Lung (tissue), 12 donors: ENCODE results near the gene LTBP2. TPM values are rescaled to one million over a fixed set of nuclear protein-coding genes. Genes with fewer than 3 reads are reported as not detected.
"Not testable (repeated sequence)": the region's sequence is repeated elsewhere in the genome, so short reads cannot be mapped to it uniquely, and the experiment has no call there.

Experiments used
- ATAC-seq: fragments of 200-7000 bp; cut with Tn5 transposase; one replicate; pipeline ENCODE4 v1.9.1; 2020; ENCODE audit warnings: moderate number of reproducible peaks; ENCODE audit not compliant: insufficient read depth, low FRiP score
- DNase-seq, 3 donors: peaks; one replicate each; pipeline ENCODE4 v3.0.0-alpha.2; 2013 to 2017
- H3K27ac ChIP-seq, 2 donors: one replicate each; pipeline ENCODE4 v1.5.1; 2013; ENCODE audit warnings: mild to moderate bottlenecking in 2 of 2, moderate library complexity in 2 of 2, control low read depth in 1 of 2, inconsistent platforms in 1 of 2, low read depth in 1 of 2, low read length in 1 of 2
- H3K27me3 ChIP-seq, 3 donors: one replicate each; pipeline ENCODE4 v1.5.1; 2013; ENCODE audit warnings: low read length in 2 of 3; ENCODE audit not compliant: control insufficient read depth in 3 of 3, insufficient read depth in 3 of 3
- H3K36me3 ChIP-seq, 4 donors: one replicate each; pipeline ENCODE4 v1.5.1; 2013; ENCODE audit warnings: low read length in 4 of 4, mild to moderate bottlenecking in 1 of 4, moderate library complexity in 1 of 4; ENCODE audit not compliant: control insufficient read depth in 4 of 4, insufficient read depth in 4 of 4
- H3K4me1 ChIP-seq, 5 donors: one replicate each; pipeline ENCODE4 v1.5.1; 2013; ENCODE audit warnings: low read length in 5 of 5, mild to moderate bottlenecking in 2 of 5, moderate library complexity in 1 of 5; ENCODE audit not compliant: control insufficient read depth in 5 of 5, insufficient read depth in 5 of 5
- H3K4me3 ChIP-seq: one replicate; pipeline ENCODE4 v1.5.1; 2013; ENCODE audit warnings: mild to moderate bottlenecking, control low read depth, moderate library complexity
- H3K9ac ChIP-seq, 2 donors: one replicate each; pipeline ENCODE4 v1.5.1; 2013; ENCODE audit warnings: low read length in 2 of 2, control low read depth in 1 of 2; ENCODE audit not compliant: insufficient read depth in 1 of 2
- H3K9me3 ChIP-seq, 4 donors: one replicate each; pipeline ENCODE4 v1.5.1; 2013; ENCODE audit warnings: low read length in 3 of 4, mild to moderate bottlenecking in 1 of 4, moderate library complexity in 1 of 4; ENCODE audit not compliant: control insufficient read depth in 4 of 4, insufficient read depth in 3 of 4
- WGBS, 2 donors: extraction: QIAGEN DNeasy Blood & Tissue Kit; methylation state at CpG; one replicate each; pipeline ENCODE4 v1.1.7; 2013; 5-methylcytosine and 5-hydroxymethylcytosine counted together
- polyA plus RNA-seq, 2 donors: library from polyadenylated mRNA; stranded (reverse); fragments of 200-250 nt; gene quantifications; one replicate each; pipeline ENCODE4 v1.2.1, GENCODE V29; 2013
- total RNA-seq, 2 donors: library from RNA; depleted of rRNA in 1 of 2; stranded (reverse); fragments of >200 nt in 1 of 2; gene quantifications; one replicate each; pipeline ENCODE4 v1.2.1, GENCODE V29; 2014 to 2021
- TF ChIP-seq, protein P1 (sequence below): IDR thresholded peaks from 2 replicates; pipeline ENCODE4 v1.5.1; 2012; ENCODE audit warnings: mild to moderate bottlenecking; ENCODE audit errors: control extremely low read depth, extremely low read depth
- donor health status: control.
- donor health status: control.
- donor health status: Bipolar disorder and iron deficiency.
- donor health status: healthy.
- donor health status: DM: yes; HTN: yes; CAD: no.

The LTBP2 gene
- total and polyA plus RNA-seq, 4 donors, result 13.2 to 78.4 (median 25.8) TPM

DNA sequence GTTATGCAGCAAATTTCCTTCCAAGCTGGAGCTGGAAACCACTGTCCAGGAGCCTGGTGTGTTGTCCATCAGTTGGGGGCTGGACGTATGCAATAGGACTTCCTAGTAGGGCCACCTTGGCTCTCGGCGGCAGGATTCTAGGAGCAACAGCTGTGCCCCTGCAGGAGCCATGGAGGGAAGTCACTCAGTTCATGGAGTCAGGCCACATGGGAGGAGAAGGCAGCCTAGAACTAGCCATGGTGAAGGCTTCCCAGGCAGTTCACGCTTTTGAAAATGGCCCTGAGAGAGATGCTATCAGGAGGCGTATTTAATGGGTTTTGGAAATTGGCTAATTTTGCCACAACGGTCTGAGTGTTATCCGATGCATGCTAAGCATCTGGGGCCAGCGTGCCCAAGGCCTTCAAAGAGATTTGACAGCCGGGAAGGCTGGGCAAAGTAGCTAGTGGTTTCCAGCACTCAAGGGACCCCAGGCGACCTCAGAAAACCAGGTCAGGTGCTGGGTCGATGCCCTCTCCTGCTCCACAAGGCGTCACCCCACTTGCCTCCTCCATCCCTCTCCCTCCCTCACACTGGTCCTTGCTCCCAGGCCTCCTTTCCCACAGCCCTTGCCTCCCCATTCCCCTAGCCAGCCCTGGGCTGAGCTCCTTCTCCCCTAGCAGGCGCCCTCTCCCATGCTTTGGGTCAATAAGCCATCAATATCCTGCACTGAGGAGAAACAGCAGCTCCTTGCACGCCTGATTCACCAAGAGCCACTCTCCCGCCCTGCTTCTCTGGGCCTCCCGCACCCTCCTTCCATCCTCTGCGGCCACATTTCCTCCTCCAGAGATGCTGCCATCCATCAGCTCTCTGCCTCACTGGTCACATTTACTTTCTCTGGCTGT lies 155.1 kb downstream of the LTBP2 start:
- ATAC-seq, result no peak
- H3K4me3 ChIP-seq, result no peak overlapping the region
- no peak for DNase-seq
- TF ChIP-seq, protein P1, sequence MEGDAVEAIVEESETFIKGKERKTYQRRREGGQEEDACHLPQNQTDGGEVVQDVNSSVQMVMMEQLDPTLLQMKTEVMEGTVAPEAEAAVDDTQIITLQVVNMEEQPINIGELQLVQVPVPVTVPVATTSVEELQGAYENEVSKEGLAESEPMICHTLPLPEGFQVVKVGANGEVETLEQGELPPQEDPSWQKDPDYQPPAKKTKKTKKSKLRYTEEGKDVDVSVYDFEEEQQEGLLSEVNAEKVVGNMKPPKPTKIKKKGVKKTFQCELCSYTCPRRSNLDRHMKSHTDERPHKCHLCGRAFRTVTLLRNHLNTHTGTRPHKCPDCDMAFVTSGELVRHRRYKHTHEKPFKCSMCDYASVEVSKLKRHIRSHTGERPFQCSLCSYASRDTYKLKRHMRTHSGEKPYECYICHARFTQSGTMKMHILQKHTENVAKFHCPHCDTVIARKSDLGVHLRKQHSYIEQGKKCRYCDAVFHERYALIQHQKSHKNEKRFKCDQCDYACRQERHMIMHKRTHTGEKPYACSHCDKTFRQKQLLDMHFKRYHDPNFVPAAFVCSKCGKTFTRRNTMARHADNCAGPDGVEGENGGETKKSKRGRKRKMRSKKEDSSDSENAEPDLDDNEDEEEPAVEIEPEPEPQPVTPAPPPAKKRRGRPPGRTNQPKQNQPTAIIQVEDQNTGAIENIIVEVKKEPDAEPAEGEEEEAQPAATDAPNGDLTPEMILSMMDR, result no peak
- no peak overlapping the region for H3K9ac ChIP-seq
- H3K36me3 ChIP-seq, result no peaks in the 10 kb centered on the region
- H3K9me3 ChIP-seq, result no peaks in the 10 kb centered on the region
- peaks cover 0 to 4% (median 0%) of the 10 kb centered on the region in 5 donors for H3K4me1 ChIP-seq
- WGBS, 2 donors, result 87 to 89% methylated on average over 17 of the region's 17 CpGs
- no peaks in the 10 kb centered on the region for H3K27me3 ChIP-seq
- no peak overlapping the region for H3K27ac ChIP-seq

DNA sequence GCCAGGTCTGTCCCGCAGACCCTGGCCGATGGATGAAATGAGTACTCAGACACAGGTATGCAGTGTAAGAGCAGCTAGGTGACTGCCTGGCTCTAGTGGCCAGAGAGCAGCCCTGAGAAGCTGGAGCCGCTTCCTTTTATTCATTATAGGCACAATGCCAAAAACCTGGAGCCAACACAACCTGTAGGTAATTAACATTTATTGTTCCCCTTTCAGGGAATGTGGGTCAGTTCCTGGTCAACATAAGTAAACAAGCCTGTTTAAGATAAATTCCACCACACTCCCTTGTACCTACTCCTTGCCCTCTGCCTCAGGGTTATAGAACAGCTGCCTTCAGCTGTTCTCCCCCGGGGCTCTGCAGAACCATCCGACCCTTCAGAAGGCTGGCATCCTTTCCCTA lies 157.6 kb downstream of the LTBP2 start:
- not testable (repeated sequence) for H3K4me1 ChIP-seq, H3K27ac ChIP-seq, H3K27me3 ChIP-seq, DNase-seq, H3K9me3 ChIP-seq, H3K36me3 ChIP-seq, H3K4me3 ChIP-seq, H3K9ac ChIP-seq, ATAC-seq
- WGBS, 2 donors, result 84 to 88% methylated on average over 5 of the region's 5 CpGs

Other genes starting within 250 kb of the LTBP2 start
- gene SYNDIG1L, start 186.0 kb downstream of the LTBP2 start, total RNA-seq, result 1 to 10 TPM in 1 of 2 donors, under 1 TPM in 1; 0.74 to 1.1 TPM
- 1 to 10 TPM in 1 of 2 donors, under 1 TPM in 1; 0.39 to 1.2 TPM for gene SYNDIG1L, start 186.0 kb downstream of the LTBP2 start, polyA plus RNA-seq
- 1,000 to 10,000 TPM in 1 of 2 donors, 100 to 1,000 TPM in 1; 922 to 1,175 TPM for gene NPC2, start 118.9 kb downstream of the LTBP2 start, total RNA-seq
- 1,000 to 10,000 TPM; 1,205 to 1,539 TPM for gene NPC2, start 118.9 kb downstream of the LTBP2 start, polyA plus RNA-seq
- 10 to 100 TPM; 19.7 to 21.8 TPM for gene ISCA2, start 118.5 kb downstream of the LTBP2 start, total RNA-seq
- 10 to 100 TPM; 21.1 to 24.7 TPM for gene ISCA2, start 118.5 kb downstream of the LTBP2 start, polyA plus RNA-seq
- 10 to 100 TPM; 27.6 to 41.6 TPM for gene AREL1, start 100.8 kb upstream of the LTBP2 start, total RNA-seq
- 10 to 100 TPM; 10.5 to 20.0 TPM for gene AREL1, start 100.8 kb upstream of the LTBP2 start, polyA plus RNA-seq
- 10 to 100 TPM; 39.2 to 41.2 TPM for gene FCF1, start 100.9 kb upstream of the LTBP2 start, total RNA-seq
- gene FCF1, start 100.9 kb upstream of the LTBP2 start, polyA plus RNA-seq, result 10 to 100 TPM in 1 of 2 donors, 1 to 10 TPM in 1; 7.6 to 37.9 TPM
- gene YLPM1, start 151.1 kb upstream of the LTBP2 start, total RNA-seq, result 100 to 1,000 TPM in 1 of 2 donors, 10 to 100 TPM in 1; 42.2 to 124 TPM
- gene YLPM1, start 151.1 kb upstream of the LTBP2 start, polyA plus RNA-seq, result 10 to 100 TPM; 13.3 to 14.9 TPM